GM12878 (cell line): Measurements from ENCODE around the gene ISG20. TPM values are rescaled to one million over a fixed set of nuclear protein-coding genes. Genes with fewer than 3 reads are reported as not detected.

Experiments
- ATF7 ChIP-seq: fragments of 450-650 bp; IDR thresholded peaks from 2 replicates; pipeline ENCODE4 v1.6.1; 2016; ENCODE audit warnings: low read depth, mild to moderate bottlenecking
- CEBPZ ChIP-seq: fragments of 150-350 bp; IDR thresholded peaks from 2 replicates; pipeline ENCODE4 v1.6.1; 2016; ENCODE audit warnings: low read depth, low read length
- CREM ChIP-seq: IDR thresholded peaks from 2 replicates; pipeline ENCODE4 v1.6.1; 2014; ENCODE audit warnings: antibody characterized with exemption, low read depth
- EP300 ChIP-seq, 2 experiments: fragments of 150-350 bp in 1 of 2; IDR thresholded peaks; 2 replicates each; pipeline ENCODE4 v1.6.1; 2011 to 2012; ENCODE audit warnings: low read depth in 2 of 2, low read length in 2 of 2, borderline replicate concordance in 1 of 2, improper control_type of control experiment in 1 of 2, inconsistent platforms in 1 of 2; ENCODE audit not compliant: control insufficient read depth in 1 of 2
- FOS ChIP-seq: IDR thresholded peaks from 3 replicates; pipeline ENCODE4 v1.6.1; 2011; ENCODE audit warnings: borderline replicate concordance; ENCODE audit not compliant: insufficient read length; ENCODE audit errors: extremely low read depth
- MXI1 ChIP-seq: fragments of 150-350 bp; IDR thresholded peaks from 2 replicates; pipeline ENCODE4 v1.6.1; 2011; ENCODE audit warnings: low read depth, mild to moderate bottlenecking, inconsistent platforms, low read length, improper control_type of control experiment
- MYB ChIP-seq: fragments of 150-350 bp; IDR thresholded peaks from 2 replicates; pipeline ENCODE4 v1.6.1; 2014; ENCODE audit warnings: mild to moderate bottlenecking, low read depth, low read length, borderline replicate concordance
- NFIC ChIP-seq: IDR thresholded peaks from 2 replicates; pipeline ENCODE4 v1.6.1; 2012; ENCODE audit warnings: low read depth, mild to moderate bottlenecking, inconsistent platforms, low read length, moderate library complexity
- POLR2AphosphoS2 ChIP-seq: IDR thresholded peaks from 2 replicates; pipeline ENCODE4 v1.6.1; 2011; ENCODE audit warnings: low read depth, mild to moderate bottlenecking, low read length, improper control_type of control experiment, moderate library complexity
- RAD21 ChIP-seq: IDR thresholded peaks from 2 replicates; pipeline ENCODE4 v1.6.1; 2011; ENCODE audit warnings: mild to moderate bottlenecking, low read depth, low read length, moderate library complexity; ENCODE audit not compliant: insufficient read depth
- REST ChIP-seq: IDR thresholded peaks from 2 replicates; pipeline ENCODE4 v1.6.1; 2012; ENCODE audit warnings: mild to moderate bottlenecking, low read depth, low read length
- RUNX3 ChIP-seq: IDR thresholded peaks from 2 replicates; pipeline ENCODE4 v1.6.1; 2012; ENCODE audit warnings: low read length, inconsistent platforms
- SIN3A ChIP-seq: IDR thresholded peaks from 2 replicates; pipeline ENCODE4 v1.6.1; 2012; ENCODE audit warnings: low read depth, low read length, improper control_type of control experiment
- SMAD1 ChIP-seq: fragments of 450-650 bp; IDR thresholded peaks from 2 replicates; pipeline ENCODE4 v1.6.1; 2018; ENCODE audit warnings: mild to moderate bottlenecking, low read depth; ENCODE audit not compliant: partially characterized antibody
- TCF12 ChIP-seq: IDR thresholded peaks from 2 replicates; pipeline ENCODE4 v1.6.1; 2011; ENCODE audit warnings: low read depth, mild to moderate bottlenecking, low read length
- TCF7 ChIP-seq: IDR thresholded peaks from 2 replicates; pipeline ENCODE4 v1.6.1; 2014; ENCODE audit warnings: antibody characterized with exemption, borderline replicate concordance
- ZNF217 ChIP-seq: fragments of 450-650 bp; IDR thresholded peaks from 2 replicates; pipeline ENCODE4 v1.6.1; 2017; ENCODE audit warnings: antibody characterized with exemption, mild to moderate bottlenecking
- ZNF24 ChIP-seq: fragments of 450-650 bp; IDR thresholded peaks from 2 replicates; pipeline ENCODE4 v1.6.1; 2017; ENCODE audit warnings: antibody characterized with exemption, mild to moderate bottlenecking
- polyA plus RNA-seq, 11 experiments: library from polyadenylated mRNA; depleted of rRNA in 4 of 11; unstranded in 6 of 11; stranded (reverse) in 5 of 11; fragments of >200 nt; fragmentation: Nextera tagmentation in 4 of 11; fragmentation: Illumina TruSeq in 1 of 11; extraction: Ambion mirVana in 4 of 11; extraction: Trizol in 1 of 11; gene quantifications; 1 replicate in 1 of 11; 2 replicates in 10 of 11; pipeline versions ENCODE4 v1.2.1 to v1.2.3, GENCODE V29; 2011 to 2016; ENCODE audit warnings: inconsistent platforms in 2 of 11, missing spikeins in 2 of 11, low read depth in 1 of 11
- total RNA-seq, 4 experiments: library from RNA; depleted of rRNA in 3 of 4; stranded (reverse); fragments of >200 nt in 3 of 4; fragmentation: Illumina TruSeq in 1 of 4; extraction: Trizol in 1 of 4; gene quantifications; 2 replicates each; pipeline versions ENCODE4 v1.2.1 to v1.2.3, GENCODE V29; 2013 to 2021
- TF ChIP-seq, protein P1 (sequence below): fragments of 450-650 bp; IDR thresholded peaks from 2 replicates; pipeline ENCODE4 v1.6.1; 2017; ENCODE audit warnings: mild to moderate bottlenecking, moderate library complexity

Gene ISG20
- total and polyA plus RNA-seq, 10 of the 15 experiments (the other 5 are each of a cell fraction or from before 2014, with no cell fraction given), result 23.4 to 210 (median 85.9) TPM

DNA sequence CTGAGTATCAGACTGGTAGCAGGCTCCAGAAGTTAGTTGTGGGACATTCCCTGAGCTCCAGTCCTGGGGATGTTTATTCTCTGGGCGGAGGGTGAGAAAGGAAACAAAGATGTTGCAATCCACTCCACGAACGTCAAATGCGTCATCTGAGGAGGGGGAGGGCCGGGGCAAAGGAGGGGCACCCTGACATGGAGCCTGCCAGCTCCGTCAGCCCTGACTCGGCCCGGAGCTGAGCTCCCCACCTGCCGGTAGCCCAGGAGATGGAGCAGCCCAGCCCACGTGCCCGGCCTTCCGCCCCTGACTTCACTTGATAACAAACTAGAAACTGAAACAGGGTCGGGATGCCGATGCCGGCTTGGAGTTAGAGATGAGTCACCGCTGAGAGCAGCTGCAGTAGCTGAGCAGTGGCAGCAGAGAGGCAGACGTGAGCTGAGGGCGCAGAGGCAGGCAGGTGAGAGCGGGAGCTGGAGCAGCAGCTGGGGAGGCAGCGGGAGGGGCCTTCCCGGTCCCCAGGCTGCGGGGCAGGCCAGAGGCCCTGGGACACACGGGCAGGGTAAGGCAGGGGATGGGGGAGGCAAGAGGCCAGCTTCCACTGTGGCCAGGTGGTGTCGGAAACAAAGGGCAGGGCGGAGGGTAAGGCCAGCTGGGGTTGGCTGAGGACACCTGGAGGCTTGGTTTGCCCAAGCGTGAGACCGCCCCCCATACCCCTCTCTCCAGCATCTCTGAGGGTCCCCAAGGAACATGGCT, at the start of gene ISG20 (continued):
- no peak for TF ChIP-seq CEBPZ
- peak in 1 of 2 experiments; percentile 52; a peak in 2 of 4 replicates for TF ChIP-seq EP300 (IDR thresholded peaks at IDR 0.05; ENCODE audit: borderline replicate concordance in 1 of 2, control insufficient read depth in 1 of 2, low read depth in 2 of 2, low read length in 2 of 2)
- 0 out of 2 replicates have a peak, but pooled peaks have one; percentile 38 for TF ChIP-seq ZNF24
- no peak for TF ChIP-seq SMAD1
- peak; percentile 83 for TF ChIP-seq CREM
- TF ChIP-seq SIN3A, result peak; percentile 92
- TF ChIP-seq MXI1, result peak; percentile 98
- no peak for TF ChIP-seq FOS
- peak; percentile 99 for TF ChIP-seq TCF12
- TF ChIP-seq REST, result no peak
- TF ChIP-seq NFIC, result peak; percentile 64; the same call in 1 of the 2 replicates
- no peak for TF ChIP-seq MYB
- peak; percentile 51 for TF ChIP-seq RAD21
- TF ChIP-seq ATF7, result peak; percentile 97
- no peak for TF ChIP-seq TCF7
- TF ChIP-seq RUNX3, result peak; percentile 46; the same call in 1 of the 2 replicates
- TF ChIP-seq ZNF217, result no peak
- peak; percentile 71; the same call in 1 of the 2 replicates for TF ChIP-seq POLR2AphosphoS2
- TF ChIP-seq, protein P1, sequence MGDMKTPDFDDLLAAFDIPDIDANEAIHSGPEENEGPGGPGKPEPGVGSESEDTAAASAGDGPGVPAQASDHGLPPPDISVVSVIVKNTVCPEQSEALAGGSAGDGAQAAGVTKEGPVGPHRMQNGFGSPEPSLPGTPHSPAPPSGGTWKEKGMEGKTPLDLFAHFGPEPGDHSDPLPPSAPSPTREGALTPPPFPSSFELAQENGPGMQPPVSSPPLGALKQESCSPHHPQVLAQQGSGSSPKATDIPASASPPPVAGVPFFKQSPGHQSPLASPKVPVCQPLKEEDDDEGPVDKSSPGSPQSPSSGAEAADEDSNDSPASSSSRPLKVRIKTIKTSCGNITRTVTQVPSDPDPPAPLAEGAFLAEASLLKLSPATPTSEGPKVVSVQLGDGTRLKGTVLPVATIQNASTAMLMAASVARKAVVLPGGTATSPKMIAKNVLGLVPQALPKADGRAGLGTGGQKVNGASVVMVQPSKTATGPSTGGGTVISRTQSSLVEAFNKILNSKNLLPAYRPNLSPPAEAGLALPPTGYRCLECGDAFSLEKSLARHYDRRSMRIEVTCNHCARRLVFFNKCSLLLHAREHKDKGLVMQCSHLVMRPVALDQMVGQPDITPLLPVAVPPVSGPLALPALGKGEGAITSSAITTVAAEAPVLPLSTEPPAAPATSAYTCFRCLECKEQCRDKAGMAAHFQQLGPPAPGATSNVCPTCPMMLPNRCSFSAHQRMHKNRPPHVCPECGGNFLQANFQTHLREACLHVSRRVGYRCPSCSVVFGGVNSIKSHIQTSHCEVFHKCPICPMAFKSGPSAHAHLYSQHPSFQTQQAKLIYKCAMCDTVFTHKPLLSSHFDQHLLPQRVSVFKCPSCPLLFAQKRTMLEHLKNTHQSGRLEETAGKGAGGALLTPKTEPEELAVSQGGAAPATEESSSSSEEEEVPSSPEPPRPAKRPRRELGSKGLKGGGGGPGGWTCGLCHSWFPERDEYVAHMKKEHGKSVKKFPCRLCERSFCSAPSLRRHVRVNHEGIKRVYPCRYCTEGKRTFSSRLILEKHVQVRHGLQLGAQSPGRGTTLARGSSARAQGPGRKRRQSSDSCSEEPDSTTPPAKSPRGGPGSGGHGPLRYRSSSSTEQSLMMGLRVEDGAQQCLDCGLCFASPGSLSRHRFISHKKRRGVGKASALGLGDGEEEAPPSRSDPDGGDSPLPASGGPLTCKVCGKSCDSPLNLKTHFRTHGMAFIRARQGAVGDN, result peak; percentile 93
